GM15510 (cell line): ENCODE results near the gene ZNF362.

Experiments used
- POLR2A ChIP-seq: IDR thresholded peaks from 3 replicates; pipeline ENCODE4 v1.6.1; 2011; ENCODE audit warnings: borderline replicate concordance; ENCODE audit not compliant: insufficient read length; ENCODE audit errors: extremely low read depth

The ZNF362 gene

DNA sequence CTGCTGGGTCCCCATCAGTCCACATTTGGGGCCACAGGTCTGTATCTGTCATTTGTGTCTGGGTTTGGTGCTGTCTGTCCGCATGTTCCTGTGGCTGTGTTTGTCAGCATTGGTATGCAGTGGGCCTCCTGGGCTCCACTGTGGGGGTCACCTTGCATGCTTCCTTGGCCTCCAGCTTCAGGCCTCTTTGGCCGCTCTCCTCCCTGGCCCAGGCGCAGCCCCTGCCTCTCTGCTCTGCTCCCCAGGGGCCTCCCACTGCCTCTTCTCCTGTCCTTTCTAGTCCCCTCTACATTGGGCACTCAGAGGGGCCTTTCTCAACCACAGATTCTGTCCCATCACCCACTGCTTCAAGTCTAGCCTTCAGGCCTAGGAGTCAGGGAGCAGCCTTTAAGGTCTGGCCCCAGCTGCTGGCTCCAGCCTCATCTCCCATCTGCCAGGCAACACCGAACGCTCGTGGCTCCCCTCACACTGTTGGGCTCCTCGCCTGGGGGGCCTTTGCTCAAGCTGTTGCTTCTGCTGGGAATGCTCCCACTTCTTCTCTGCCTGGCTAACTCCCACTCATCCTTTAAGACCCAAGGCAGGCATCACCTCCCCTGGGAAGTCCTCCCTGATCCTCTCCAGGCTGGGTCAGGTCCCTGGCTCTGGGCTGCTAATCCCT, 14.6 kb downstream of the ZNF362 start:
- no peak for TF ChIP-seq POLR2A

DNA sequence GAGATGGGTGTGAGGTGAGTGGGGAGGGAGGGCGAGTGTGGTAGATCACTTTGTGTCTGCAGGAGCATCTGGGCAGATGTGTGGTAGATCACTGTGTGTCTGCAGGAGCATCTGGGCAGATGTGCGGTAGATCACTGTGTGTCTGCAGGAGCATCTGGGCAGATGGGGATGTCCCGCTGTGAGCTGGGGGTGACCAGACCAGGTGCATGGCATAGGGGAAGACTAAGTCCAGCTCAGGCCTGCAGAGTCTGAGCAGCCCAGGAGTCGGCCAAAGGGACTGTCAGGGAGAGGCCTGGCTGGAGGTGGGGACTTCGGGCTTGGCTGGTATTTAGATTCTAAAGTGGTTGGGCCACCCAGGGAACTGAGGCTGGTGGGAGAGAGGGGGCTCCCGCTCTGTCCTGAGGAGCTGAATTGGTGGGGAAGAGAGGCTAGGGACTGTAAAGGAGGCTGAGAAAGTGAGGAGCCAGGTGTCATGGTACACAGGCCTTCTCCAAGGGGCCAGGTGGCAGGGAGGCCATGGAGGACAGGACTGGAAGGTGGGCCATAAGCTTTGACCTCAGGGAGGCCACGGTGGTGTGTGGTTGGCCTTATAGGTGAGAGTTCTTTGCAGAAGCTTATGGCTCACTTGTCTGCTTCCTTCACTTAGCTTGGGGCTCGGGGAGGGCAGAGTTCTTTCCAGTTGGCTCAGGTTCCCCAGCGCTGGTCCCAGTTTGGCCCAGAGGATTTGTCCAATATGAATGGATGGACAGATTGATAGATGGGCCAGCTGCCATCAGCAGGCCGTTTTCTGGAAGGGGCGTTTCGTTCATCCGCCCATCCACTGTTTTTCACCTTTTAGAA, 15.6 kb downstream of the ZNF362 start:
- no peak for TF ChIP-seq POLR2A

DNA sequence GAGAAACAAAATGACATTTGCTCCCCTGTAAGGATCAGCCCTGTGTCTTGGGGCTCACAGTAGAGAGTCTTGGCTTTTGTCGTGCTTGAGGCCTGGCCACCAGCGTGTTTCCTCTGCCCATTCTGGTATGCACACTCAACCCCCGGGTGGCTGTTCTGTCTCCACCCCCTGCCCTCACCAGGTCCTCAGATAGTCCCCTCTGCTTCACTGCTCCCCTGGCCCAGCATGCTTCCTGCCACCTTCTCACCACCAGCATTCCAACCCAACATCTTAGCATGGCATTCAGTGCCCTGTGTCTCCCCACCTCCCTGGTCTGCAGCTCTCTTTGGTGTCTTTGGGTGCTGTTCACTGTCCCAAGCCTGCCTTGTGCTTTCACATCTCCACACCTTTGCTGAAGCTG, 16.2 kb downstream of the ZNF362 start:
- TF ChIP-seq POLR2A, result no peak

DNA sequence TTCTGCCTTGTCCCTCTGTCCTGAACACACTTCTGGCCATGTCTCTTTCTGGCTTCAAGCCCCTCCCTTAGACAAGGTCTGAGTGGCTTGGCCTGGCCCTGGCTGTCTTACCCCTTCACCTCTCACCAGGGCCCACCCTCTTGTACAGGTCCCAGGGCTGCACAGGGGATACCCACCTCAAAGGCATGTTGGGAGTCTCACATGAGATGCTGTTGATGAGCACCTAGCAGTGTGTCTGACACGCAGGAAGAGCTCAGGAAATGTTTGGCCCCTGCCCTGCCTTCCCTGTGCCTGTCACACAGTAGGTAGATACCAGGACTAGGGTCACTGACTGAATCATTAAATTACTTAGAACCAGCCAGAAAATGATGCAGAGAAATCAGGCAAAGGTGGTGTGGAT, 16.6 kb downstream of the ZNF362 start:
- no peak for TF ChIP-seq POLR2A

DNA sequence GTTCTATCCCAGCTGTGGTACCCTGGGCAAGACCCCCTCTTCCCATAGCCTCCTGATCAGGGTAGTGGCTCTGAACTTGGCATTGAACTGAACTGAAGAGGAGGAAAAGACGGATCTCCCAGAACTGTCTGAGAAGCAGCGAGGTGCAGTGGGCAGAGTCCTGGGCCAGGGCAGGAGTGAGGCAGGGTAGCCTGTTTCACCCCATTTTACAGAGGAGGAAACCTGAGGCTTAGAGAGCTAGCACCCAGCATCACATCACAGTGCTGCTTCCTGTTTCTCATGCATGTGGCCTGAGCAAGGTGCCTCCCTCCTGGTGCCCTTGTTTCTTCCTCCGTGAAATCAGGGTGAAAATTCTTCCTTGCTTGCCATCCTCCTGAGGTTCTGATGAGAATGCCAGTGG, 17.1 kb downstream of the ZNF362 start:
- no peak for TF ChIP-seq POLR2A

DNA sequence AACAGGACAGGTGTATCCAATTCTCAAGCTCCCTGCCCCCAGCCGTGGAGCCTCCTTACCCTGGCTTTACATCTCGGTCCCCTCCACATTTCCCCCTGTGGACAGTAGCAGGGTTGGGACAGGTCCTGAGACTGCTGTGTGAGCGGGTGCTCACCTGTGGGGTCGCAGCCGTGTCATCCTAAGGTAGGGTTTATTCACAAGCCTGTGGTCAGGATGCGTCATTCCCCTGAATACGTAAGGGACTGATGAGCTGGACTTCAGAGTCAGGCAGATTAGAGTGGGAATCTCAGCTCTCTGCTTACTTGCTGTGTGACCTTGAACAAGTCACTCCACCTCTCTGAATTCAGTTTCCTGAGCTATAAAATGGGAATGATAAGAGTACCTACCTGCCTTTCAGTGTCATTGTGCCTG, 17.7 kb downstream of the ZNF362 start:
- no peak for TF ChIP-seq POLR2A

DNA sequence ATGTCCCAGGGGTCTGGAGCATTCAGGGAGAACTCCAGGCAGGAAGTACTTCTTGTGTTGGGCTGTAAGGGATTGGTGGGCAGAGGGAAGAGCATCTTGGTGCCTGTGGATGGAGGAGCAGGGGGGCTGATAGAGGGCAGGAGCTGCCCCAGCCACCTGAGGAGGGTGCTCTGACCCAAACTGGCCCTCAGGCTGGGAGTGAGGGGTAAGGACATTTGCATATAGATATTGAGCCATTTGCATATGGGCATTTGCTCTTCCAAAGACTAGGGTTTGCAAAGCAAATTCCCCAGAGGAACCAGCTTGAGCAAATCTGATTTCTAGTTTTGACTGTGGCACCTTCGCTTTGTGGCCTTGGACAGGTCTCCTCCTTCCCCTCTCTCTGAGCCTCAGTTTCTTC, 18.2 kb downstream of the ZNF362 start:
- no peak for TF ChIP-seq POLR2A

DNA sequence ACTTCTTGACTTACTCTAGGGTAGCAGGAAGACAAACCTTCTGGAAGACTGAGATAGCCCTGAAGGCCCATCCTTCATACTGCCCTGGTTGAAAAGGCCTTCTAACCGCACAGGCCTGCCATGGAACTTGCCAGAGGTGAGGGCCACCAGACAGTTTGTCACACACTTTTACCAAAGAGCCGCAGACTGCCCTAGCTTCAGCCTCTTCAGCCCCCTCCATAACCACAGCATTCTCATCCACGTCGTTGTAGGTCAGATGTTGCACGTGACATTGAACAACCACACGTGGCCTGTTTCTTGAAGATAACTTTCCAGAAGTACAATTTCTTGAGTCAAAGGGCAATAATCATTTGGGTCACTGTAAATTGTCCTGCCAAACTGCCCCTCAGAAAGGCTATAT, 18.9 kb downstream of the ZNF362 start:
- no peak for TF ChIP-seq POLR2A

DNA sequence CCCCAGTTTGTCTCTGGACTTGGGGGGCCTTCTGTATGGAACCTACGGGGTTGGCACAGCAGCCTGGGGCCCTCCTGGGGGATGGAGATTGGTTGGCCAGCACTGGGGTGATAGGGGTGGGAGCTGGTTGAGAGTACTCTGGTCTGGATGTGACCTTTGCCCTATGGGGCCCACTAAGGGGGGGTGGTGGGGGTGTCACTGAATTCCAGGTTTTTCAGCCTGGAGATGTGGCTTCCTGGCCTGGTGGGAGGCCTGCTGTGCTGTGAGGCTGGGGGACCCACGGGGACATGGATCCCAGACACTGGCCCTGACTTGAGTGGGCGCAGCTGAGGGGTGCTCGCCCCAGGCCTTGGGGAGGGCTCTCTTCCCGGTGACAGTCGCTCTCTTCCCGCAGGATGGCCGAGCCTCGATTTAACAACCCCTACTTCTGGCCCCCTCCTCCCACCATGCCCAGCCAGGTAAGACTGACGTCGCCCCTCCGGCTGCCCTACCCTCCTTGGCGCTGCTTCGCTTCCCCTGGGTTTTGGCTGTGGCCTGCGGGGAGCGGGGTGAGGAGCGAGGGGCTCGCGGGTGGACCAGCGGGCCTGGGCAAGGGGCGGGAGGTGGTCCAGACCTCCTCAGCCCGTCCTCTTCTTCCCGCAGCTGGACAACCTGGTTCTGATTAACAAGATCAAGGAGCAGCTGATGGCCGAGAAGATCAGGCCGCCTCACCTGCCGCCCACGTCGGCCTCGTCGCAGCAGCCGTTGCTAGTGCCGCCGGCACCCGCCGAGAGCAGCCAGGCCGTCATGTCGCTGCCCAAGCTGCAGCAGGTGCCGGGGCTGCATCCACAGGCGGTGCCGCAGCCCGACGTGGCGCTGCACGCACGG, 19.6 kb downstream of the ZNF362 start:
- TF ChIP-seq POLR2A, result no peak

DNA sequence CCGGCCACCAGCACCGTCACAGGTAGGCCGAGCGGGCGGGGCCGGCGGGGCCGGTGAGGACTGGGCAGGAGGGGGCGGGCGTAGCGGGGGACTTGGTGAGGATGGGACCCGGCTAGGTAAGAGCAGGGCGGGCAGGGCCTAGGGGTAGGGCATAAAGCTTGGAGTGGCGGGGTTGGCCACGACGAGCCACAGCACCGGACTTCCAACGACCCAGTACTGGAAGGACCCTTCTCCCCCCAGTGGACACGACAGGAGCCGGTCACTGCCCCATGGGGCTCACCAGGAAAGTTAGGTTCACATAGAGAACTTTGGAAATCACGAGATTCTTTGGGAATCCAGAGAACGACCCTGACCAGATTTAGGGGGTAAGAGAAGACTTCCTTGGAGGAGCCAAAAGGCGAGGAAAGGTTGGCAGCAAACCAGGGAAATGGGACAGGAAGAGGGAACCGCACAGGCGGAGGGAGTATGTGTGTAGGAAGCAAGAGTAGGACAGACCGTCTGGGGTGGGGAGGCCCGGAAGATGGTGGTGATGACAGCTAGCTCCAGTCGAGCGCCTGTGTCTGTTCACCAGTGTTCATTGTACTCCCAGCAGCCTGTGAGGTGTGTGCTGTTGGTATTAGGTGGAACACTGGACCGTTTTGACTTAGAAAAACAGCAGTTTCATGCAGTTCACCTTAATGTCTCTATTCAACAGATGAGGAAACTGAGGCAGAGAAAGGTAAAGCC, 20.4 kb downstream of the ZNF362 start:
- no peak for TF ChIP-seq POLR2A

DNA sequence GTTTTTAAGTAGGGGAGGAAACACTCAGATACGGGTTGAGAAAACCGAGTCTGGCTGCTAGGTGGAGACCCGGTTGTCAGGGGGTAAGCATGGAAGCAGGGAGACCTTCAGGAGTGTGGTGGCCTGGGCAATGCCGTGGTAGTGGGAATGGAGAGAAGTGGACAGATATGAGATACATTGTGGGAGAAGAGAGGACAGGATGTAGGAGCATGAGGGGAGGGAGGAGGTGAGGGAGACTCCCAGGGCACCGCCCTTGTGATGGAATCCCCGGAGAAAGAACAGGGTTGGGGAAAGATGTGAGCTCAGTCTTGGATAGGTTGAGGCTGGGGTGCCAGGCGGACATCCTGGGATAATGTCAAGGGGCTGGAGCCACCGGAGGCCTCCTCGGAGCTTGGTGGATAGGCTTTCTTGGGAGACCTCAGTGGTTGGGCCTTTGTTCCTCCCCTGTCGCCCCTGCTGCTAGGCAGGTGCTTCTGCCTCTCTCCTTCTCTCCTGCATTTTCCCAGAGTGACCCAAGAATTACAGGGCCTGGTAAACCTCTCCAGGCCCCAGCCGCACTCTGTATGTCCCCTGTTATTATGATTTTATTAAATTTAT, 21.3 kb downstream of the ZNF362 start:
- no peak for TF ChIP-seq POLR2A

DNA sequence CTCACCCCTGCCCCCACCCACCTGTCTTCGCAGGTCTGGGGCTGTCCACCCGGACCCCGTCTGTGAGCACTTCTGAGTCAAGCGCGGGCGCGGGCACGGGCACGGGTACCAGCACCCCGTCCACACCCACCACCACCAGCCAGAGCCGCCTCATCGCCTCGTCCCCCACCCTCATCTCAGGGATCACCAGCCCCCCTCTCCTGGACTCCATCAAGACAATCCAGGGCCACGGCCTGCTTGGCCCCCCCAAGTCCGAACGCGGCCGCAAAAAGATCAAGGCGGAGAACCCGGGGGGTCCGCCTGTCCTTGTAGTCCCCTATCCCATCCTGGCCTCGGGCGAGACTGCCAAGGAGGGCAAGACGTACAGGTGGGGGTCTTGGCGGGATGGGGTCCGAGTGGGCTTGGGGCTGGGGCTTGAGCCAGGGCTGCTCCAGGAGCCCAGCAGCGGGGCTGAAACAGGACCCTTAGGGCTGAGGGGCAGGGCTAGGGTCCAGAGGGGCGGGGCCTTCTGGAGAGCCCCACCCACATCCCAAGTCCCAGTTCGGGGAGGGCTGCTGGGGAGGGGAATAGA, 23.9 kb downstream of the ZNF362 start:
- no peak for TF ChIP-seq POLR2A

DNA sequence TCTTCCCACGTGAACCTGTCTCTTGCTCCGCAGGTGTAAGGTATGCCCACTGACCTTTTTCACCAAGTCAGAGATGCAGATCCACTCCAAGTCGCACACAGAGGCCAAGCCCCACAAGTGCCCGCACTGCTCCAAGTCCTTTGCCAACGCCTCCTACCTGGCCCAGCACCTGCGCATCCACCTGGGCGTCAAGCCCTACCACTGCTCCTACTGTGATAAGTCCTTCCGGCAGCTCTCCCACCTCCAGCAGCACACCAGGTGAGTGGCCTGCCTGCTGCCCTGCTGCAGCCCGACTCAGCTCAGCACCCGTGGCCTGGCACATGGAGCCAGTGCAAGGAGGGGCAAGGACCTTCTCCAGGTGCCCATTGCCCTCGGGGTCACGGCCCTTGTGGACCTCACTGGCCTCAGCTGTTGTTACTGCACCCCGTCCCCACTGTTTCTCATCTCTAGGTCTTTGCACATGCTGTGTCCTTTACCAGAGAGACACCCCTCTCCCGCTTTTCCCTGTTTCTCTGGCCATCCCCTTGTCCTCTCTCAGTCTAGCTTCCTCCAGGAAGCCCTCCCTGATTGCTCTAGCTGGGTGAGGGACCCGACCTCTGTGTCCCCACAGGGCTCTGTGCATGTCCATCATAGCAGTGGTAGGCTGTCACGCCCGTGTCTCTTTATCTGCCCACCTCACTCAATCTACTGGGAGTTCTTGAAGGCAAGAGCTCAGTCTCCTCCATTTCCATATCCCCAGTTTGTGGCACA, 25.4 kb downstream of the ZNF362 start:
- no peak for TF ChIP-seq POLR2A
